Measurements from ENCODE around the gene MAP1LC3B.

DNA sequence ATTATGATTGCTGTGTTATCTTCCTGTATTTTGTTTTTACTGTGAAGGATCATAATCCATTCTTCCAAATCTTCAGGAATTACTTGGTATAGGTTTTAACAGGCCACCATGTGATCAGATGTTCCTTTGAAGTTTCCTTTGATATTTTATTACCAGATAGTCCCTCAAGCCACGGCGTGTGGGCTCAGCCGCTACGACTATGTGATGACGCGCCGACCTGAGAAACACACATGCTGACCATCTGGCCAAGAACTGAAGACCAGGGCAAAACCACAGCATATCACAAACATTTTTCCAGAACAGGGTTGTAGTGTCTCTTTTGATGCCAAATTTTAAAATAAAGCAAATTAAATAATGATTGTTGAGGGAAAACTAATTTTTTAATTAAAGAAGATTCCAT lies 53.4 kb downstream of the MAP1LC3B start:
- TF ChIP-seq, protein P1, sequence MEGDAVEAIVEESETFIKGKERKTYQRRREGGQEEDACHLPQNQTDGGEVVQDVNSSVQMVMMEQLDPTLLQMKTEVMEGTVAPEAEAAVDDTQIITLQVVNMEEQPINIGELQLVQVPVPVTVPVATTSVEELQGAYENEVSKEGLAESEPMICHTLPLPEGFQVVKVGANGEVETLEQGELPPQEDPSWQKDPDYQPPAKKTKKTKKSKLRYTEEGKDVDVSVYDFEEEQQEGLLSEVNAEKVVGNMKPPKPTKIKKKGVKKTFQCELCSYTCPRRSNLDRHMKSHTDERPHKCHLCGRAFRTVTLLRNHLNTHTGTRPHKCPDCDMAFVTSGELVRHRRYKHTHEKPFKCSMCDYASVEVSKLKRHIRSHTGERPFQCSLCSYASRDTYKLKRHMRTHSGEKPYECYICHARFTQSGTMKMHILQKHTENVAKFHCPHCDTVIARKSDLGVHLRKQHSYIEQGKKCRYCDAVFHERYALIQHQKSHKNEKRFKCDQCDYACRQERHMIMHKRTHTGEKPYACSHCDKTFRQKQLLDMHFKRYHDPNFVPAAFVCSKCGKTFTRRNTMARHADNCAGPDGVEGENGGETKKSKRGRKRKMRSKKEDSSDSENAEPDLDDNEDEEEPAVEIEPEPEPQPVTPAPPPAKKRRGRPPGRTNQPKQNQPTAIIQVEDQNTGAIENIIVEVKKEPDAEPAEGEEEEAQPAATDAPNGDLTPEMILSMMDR (IDR thresholded peaks at IDR 0.05; ENCODE audit: poor library complexity), result no peak
- TF ChIP-seq EZH2 (IDR thresholded peaks at IDR 0.05; ENCODE audit: borderline replicate concordance), result no peak
